HepG2 (cell line): Measurements from ENCODE around the gene CRYAB. TPM values are rescaled to one million over a fixed set of nuclear protein-coding genes. Genes with fewer than 3 reads are reported as not detected.

Experiments used
- ATF2 ChIP-seq: sonication (generic); formaldehyde crosslinking; IDR thresholded peaks from 2 replicates; pipeline ENCODE4 v1.4.0; 2020; ENCODE audit warnings: missing genetic modification reagents
- FOXJ3 ChIP-seq: sonication (generic); formaldehyde crosslinking; IDR thresholded peaks from 2 replicates; pipeline ENCODE4 v1.4.0; 2020; ENCODE audit warnings: missing genetic modification reagents, mild to moderate bottlenecking, borderline replicate concordance
- FOXP4 ChIP-seq: sonication (generic); formaldehyde crosslinking; IDR thresholded peaks from 2 replicates; pipeline ENCODE4 v1.4.0; 2020; ENCODE audit warnings: missing genetic modification reagents
- GATA4 ChIP-seq: sonication (generic); IDR thresholded peaks from 2 replicates; pipeline ENCODE4 v1.6.1; 2016; ENCODE audit warnings: antibody characterized with exemption, low read depth, borderline replicate concordance
- HNF4G ChIP-seq, 2 experiments: sonication (generic) in 1 of 2; formaldehyde crosslinking in 1 of 2; IDR thresholded peaks; 2 replicates each; pipeline versions ENCODE4 v1.4.0 to v1.6.1; 2011 to 2020; ENCODE audit warnings: borderline replicate concordance in 2 of 2, low read depth in 2 of 2, mild to moderate bottlenecking in 2 of 2, low read length in 1 of 2, missing genetic modification reagents in 1 of 2, moderate library complexity in 1 of 2
- NFE2 ChIP-seq: sonication (generic); formaldehyde crosslinking; IDR thresholded peaks from 2 replicates; pipeline ENCODE4 v1.4.0; 2020; ENCODE audit warnings: missing genetic modification reagents
- NR2F6 ChIP-seq, 2 experiments: IDR thresholded peaks; 2 replicates each; pipeline ENCODE4 v1.6.1; 2016; ENCODE audit warnings: antibody characterized with exemption in 1 of 2, mild to moderate bottlenecking in 1 of 2
- RBM39 ChIP-seq: fragments of 200-400 bp; formaldehyde crosslinking; IDR thresholded peaks from one replicate; pipeline ENCODE4 v1.6.1; 2018; ENCODE audit warnings: antibody characterized with exemption, mild to moderate bottlenecking, low read depth, low read length; ENCODE audit not compliant: poor library complexity, severe bottlenecking
- RFX3 ChIP-seq: IDR thresholded peaks from 2 replicates; pipeline ENCODE4 v1.6.1; 2016; ENCODE audit warnings: missing biosample characterization, missing genetic modification reagents
- SNAPC5 ChIP-seq: sonication (generic); formaldehyde crosslinking; IDR thresholded peaks from 2 replicates; pipeline ENCODE4 v1.8.1; 2023; ENCODE audit warnings: mild to moderate bottlenecking, missing genetic modification reagents, borderline replicate concordance
- STAT5B ChIP-seq: sonication (generic); formaldehyde crosslinking; IDR thresholded peaks from 2 replicates; pipeline ENCODE4 v1.4.0; 2020; ENCODE audit warnings: missing genetic modification reagents
- TMF1 ChIP-seq: sonication (generic); formaldehyde crosslinking; IDR thresholded peaks from 2 replicates; pipeline ENCODE4 v1.8.1; 2022; ENCODE audit warnings: low read depth, missing genetic modification reagents
- TOPORS ChIP-seq: sonication (generic); formaldehyde crosslinking; IDR thresholded peaks from 2 replicates; pipeline ENCODE4 v1.8.0; 2023; ENCODE audit warnings: mild to moderate bottlenecking, missing genetic modification reagents
- U2AF2 ChIP-seq: fragments of 200-400 bp; formaldehyde crosslinking; IDR thresholded peaks from 2 replicates; pipeline ENCODE4 v1.6.1; 2017; ENCODE audit warnings: low read depth, mild to moderate bottlenecking, low read length
- ZBTB26 ChIP-seq: IDR thresholded peaks from 2 replicates; pipeline ENCODE4 v1.6.1; 2016; ENCODE audit warnings: missing compliant biosample characterization, missing genetic modification reagents, borderline replicate concordance
- ZMAT5 ChIP-seq: sonication (generic); formaldehyde crosslinking; IDR thresholded peaks from 2 replicates; pipeline ENCODE4 v1.5.0; 2020; ENCODE audit warnings: mild to moderate bottlenecking, low read depth, missing genetic modification reagents, borderline replicate concordance
- ZNF333 ChIP-seq: sonication (generic); formaldehyde crosslinking; IDR thresholded peaks from 2 replicates; pipeline ENCODE4 v1.4.0; 2020; ENCODE audit warnings: mild to moderate bottlenecking, missing genetic modification reagents, borderline replicate concordance
- ZNF350 ChIP-seq: sonication (generic); formaldehyde crosslinking; IDR thresholded peaks from 2 replicates; pipeline ENCODE4 v1.4.0; 2020; ENCODE audit warnings: mild to moderate bottlenecking, low read depth, missing genetic modification reagents, borderline replicate concordance
- ZNF382 ChIP-seq: sonication (generic); formaldehyde crosslinking; IDR thresholded peaks from 2 replicates; pipeline ENCODE4 v1.5.0; 2020; ENCODE audit warnings: missing genetic modification reagents, mild to moderate bottlenecking, borderline replicate concordance
- ZNF501 ChIP-seq: sonication (generic); formaldehyde crosslinking; IDR thresholded peaks from 2 replicates; pipeline ENCODE4 v1.5.1; 2020; ENCODE audit warnings: mild to moderate bottlenecking, moderate library complexity, missing genetic modification reagents
- ZSCAN21 ChIP-seq: sonication (generic); formaldehyde crosslinking; IDR thresholded peaks from 2 replicates; pipeline ENCODE4 v1.8.0; 2022; ENCODE audit warnings: mild to moderate bottlenecking, missing genetic modification reagents, moderate library complexity, borderline replicate concordance
- polyA plus RNA-seq, 8 experiments: library from polyadenylated mRNA; depleted of rRNA in 3 of 8; stranded (reverse) in 7 of 8; unstranded in 1 of 8; fragments of >200 nt; fragmentation: Illumina TruSeq in 4 of 8; extraction: Trizol in 4 of 8; gene quantifications; 2 replicates each; pipeline versions ENCODE4 v1.2.1 to v1.2.3, GENCODE V29; 2011 to 2016; ENCODE audit warnings: low read depth in 4 of 8, missing spikeins in 1 of 8, mixed read lengths in 1 of 8; ENCODE audit not compliant: insufficient read depth in 1 of 8
- total RNA-seq, 5 experiments: library from RNA; depleted of rRNA; stranded (reverse); fragments of >200 nt; fragmentation: Illumina TruSeq; extraction: Trizol; gene quantifications; 2 replicates each; pipeline ENCODE4 v1.2.3, GENCODE V29; 2016; ENCODE audit warnings: low read depth in 1 of 5

CRYAB gene
- total and polyA plus RNA-seq, 2 of the 13 experiments (the other 11 are each of a cell fraction or from before 2014, with no cell fraction given): 0.55 to 1.1 TPM

- TF ChIP-seq FOXP4 (CRISPR knock-in tag) (peak; percentile 81), NFE2 (CRISPR knock-in tag) (no peak), SNAPC5 (no peak), TMF1 (CRISPR knock-in tag) (no peak), ZNF382 (CRISPR knock-in tag) (no peak), ATF2 (peak; percentile 53), ZMAT5 (CRISPR knock-in tag) (no peak), ZNF350 (peak; percentile 94), FOXJ3 (CRISPR knock-in tag) (peak; percentile 83), TOPORS (CRISPR knock-in tag) (0 out of 2 replicates have a peak, but pooled peaks have one; percentile 48), ZBTB26 (CRISPR knock-in tag) (peak; percentile 51; the same call in 1 of the 2 replicates), RBM39 (peak; percentile 69), ZNF501 (CRISPR knock-in tag) (peak; percentile 89; the same call in 1 of the 2 replicates), ZSCAN21 (peak; percentile 48; the same call in 1 of the 2 replicates), NR2F6 (IDR thresholded peaks at IDR 0.05) (peak; percentile 67), NR2F6 (CRISPR knock-in tag; IDR thresholded peaks at IDR 0.05) (peak; percentile 50; the same call in 1 of the 2 replicates), ZNF333 (peak; percentile 45; the same call in 1 of the 2 replicates), HNF4G (IDR thresholded peaks at IDR 0.05; ENCODE audit: borderline replicate concordance, low read depth, low read length) (no peak), HNF4G (CRISPR knock-in tag; IDR thresholded peaks at IDR 0.05; ENCODE audit: borderline replicate concordance, low read depth) (peak; percentile 30; the same call in 1 of the 2 replicates), U2AF2 (no peak), RFX3 (CRISPR knock-in tag) (0 out of 2 replicates have a peak, but pooled peaks have one; percentile 7), STAT5B (CRISPR knock-in tag) (no peak), GATA4 (no peak)
Observed at GRCh38 chr11:111878849-111879636, 32.5 kb downstream of the CRYAB start, which contains the start of the genes CFAP68 and FDXACB1 (continued).
